Loucy (cell line): ENCODE measurements around the gene DLL3.

Source experiments
- EZH2phosphoT487 ChIP-seq: fragments of 200-600 bp; IDR thresholded peaks from 2 replicates; pipeline ENCODE4 v1.6.1; 2018; ENCODE audit warnings: antibody characterized with exemption, mild to moderate bottlenecking, moderate library complexity, borderline replicate concordance
- TF ChIP-seq, protein P1 (sequence below): fragments of 200-600 bp; sonication (generic); conservative IDR thresholded peaks from 2 replicates; pipeline ENCODE4 v1.5.1; 2014; ENCODE audit warnings: mild to moderate bottlenecking, antibody characterized with exemption, low read length

DNA sequence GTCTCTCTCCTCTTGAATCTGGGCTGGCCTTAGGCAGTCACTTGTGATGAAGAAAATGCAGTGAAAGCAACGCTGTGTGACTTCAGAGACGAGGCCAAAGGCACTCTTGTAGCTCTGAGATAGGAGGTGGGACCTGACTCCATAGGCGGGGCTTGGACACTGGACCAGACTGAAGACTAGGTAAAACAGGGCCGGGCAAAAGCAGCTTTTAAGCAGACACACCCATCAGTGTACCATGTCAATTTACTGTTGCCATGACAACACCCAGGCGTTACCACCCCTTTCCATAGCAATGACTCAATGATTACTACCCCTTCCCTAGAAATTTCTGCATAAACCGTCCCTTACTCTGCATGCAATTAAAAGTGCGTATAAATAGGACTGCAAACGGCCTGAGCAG, 47.9 kb downstream of the DLL3 start:
- TF ChIP-seq, protein P1, sequence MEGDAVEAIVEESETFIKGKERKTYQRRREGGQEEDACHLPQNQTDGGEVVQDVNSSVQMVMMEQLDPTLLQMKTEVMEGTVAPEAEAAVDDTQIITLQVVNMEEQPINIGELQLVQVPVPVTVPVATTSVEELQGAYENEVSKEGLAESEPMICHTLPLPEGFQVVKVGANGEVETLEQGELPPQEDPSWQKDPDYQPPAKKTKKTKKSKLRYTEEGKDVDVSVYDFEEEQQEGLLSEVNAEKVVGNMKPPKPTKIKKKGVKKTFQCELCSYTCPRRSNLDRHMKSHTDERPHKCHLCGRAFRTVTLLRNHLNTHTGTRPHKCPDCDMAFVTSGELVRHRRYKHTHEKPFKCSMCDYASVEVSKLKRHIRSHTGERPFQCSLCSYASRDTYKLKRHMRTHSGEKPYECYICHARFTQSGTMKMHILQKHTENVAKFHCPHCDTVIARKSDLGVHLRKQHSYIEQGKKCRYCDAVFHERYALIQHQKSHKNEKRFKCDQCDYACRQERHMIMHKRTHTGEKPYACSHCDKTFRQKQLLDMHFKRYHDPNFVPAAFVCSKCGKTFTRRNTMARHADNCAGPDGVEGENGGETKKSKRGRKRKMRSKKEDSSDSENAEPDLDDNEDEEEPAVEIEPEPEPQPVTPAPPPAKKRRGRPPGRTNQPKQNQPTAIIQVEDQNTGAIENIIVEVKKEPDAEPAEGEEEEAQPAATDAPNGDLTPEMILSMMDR, result no peak
- TF ChIP-seq EZH2phosphoT487, result no peak
